Esophagus mucosa (tissue), 1 donor: ENCODE results near the gene FERD3L. TPM values are rescaled to one million over a fixed set of nuclear protein-coding genes. Genes with fewer than 3 reads are reported as not detected.
"Not testable (repeated sequence)": the region's sequence is repeated elsewhere in the genome, so short reads cannot be mapped to it uniquely, and the experiment has no call there.

Experiments used
- ATAC-seq: fragments of 200-7000 bp; cut with Tn5 transposase; one replicate; pipeline ENCODE4 v1.9.1; 2020
- total RNA-seq: library from RNA; stranded (reverse); gene quantifications from one replicate; pipeline ENCODE4 v1.2.4, GENCODE V29; 2023
- donor health status: DM: yes; HTN: yes; CAD: no.

Gene FERD3L
- total RNA-seq: not detected

- no peak for ATAC-seq
These were observed at the start of gene FERD3L for GRCh38 chr7:19144661-19145433. FERD3L (minus strand) TSS chr7:19145421; CDS start chr7:19145362, 59 bp downstream.

GRCh38 chr7:19194417-19194816 is 49.2 kb upstream of the FERD3L start:
- not testable (repeated sequence) for ATAC-seq

- ATAC-seq: no peak
These were observed 36.4 kb upstream of the FERD3L start for GRCh38 chr7:19181634-19182033.

DNA sequence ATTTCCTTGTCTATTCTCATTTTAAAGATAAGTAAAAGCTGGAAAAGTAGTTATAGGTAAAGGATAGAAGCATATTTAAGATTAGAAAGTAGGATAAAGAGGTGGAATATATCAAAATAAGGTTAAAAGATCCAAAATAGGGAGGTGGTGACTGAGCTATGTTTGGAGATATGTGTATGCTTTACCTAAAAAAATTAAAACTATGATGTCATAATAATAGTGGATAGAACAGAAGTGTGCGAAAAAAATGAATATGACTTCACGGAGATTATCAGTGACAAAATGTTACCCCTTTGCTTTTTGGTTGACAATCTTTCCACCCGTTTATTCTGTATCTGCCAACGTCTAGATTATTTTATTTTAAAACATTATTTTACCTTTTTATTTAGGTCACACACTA is 33.4 kb upstream of the FERD3L start:
- no peak for ATAC-seq

DNA sequence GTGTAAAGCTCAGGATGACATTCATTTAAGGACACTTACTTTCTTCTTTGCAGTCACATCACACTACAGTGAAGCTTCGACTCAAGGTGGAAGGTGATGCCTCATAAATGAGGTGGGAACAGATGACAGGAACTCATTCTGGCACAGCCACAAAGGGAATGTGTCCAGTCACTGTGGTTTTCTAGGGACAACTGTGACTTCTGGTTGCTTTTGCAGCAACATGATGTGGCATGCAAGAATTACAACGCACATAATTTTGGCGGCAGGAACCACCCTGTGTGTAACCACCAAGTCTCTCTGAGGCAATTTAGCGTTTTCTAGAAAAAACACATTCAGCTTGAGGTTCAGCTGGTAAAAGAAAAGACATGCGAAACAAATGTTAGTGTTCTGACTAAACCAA is 32.0 kb upstream of the FERD3L start:
- ATAC-seq: no peak

GRCh38 chr7:19175241-19175640 is 30.0 kb upstream of the FERD3L start:
- ATAC-seq: no peak

GRCh38 chr7:19161671-19162070 is 16.4 kb upstream of the FERD3L start:
- ATAC-seq: no peak

DNA sequence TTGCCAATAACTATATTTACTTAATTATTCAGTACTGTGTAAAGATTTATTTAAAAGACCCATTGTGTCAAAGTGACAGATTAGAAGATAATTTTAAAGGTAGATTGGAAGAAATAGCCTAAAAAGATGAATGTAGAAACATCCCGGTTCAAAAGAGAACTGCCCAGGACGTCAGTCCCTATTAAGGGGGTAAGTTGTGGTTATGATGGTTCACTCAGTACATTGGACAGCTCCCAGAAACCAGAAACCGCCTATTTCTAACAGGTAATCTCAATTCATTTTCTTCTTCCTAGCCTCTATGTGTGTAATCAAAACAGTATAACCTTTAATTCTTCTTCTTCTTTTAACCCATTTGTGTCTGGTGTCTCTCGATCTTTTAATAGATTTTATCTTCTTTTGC is 1.5 kb upstream of the FERD3L start:
- no peak for ATAC-seq

- no peak for ATAC-seq
These were observed 354 bp upstream of the FERD3L start for GRCh38 chr7:19145434-19146115.

DNA sequence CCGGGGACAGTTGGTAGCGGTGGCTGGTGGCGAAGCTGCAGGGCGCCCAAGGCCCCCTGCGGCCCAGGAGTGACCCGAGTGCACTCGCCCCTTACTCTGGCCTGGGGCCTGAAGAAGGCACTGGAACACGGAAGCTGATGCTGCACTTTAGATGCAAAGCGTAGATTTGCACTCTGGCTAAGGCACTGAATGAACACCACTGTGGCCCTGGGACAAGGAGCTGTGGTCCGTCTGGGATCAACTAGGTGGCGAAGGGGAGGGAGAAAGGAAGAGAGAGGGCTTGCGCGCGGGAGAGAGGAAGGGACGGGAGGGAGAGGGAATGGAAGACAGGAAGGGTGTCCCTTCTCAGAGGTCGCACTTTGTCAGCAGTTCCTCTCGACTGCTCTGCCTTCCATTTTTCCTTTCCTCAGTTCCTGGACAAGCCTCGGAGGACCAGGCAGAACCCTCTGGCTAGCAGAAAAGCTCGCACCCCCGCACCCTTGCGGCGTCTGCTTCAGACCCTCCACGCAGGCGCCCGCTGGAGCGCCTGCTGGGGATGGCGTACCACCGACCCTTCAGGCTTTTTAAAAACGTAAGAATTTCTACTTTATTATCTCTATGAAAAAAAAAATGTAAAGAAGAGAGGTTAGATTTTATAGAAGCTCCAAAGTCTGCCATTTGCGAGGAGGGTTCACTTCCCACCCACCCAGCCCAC is 1.2 kb downstream of the FERD3L start:
- ATAC-seq: no peak

- no peak for ATAC-seq
These were observed 5.4 kb downstream of the FERD3L start for GRCh38 chr7:19139706-19140327.

- ATAC-seq: no peak
These were observed 11.3 kb downstream of the FERD3L start for GRCh38 chr7:19133886-19134285.

DNA sequence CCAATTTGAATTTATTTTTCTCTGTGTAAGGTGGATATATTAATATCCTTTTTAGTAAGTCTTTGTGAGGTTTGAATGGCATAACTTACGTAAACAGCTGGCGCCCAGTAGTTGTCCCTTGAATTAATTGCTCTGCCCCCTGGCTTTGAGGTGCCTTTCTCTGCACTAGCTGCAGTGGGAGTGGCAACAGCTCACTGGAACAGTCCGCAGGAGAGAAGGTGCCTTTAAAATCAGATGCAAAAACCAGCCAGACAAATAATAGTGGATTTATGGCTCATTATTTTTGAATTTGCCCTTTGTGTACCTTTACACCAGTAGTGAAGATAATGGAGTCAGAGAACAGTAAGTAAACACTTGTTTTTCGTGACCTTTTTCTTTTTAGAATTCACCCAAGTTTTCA is 11.8 kb downstream of the FERD3L start:
- no peak for ATAC-seq

DNA sequence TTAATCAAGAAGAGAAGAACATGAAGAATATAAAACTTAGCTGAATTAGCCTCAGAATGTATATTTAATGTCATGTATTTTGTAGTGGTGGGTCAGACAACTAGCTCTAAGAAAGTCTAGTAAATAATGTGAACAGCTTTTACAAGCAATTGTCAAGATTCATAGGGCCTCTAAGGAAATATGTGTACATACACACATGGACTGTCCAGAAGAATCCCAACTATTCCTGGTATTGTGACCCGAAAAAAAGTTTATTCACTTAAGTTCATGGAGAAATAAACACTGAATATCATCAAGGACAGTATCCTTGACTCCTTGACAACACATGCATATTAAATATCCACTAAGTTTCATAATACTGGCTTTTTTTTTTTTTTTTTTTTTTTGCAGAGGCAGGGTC is 16.4 kb downstream of the FERD3L start:
- ATAC-seq: no peak

GRCh38 chr7:19121977-19122588 is 23.1 kb downstream of the FERD3L start:
- ATAC-seq: no peak

DNA sequence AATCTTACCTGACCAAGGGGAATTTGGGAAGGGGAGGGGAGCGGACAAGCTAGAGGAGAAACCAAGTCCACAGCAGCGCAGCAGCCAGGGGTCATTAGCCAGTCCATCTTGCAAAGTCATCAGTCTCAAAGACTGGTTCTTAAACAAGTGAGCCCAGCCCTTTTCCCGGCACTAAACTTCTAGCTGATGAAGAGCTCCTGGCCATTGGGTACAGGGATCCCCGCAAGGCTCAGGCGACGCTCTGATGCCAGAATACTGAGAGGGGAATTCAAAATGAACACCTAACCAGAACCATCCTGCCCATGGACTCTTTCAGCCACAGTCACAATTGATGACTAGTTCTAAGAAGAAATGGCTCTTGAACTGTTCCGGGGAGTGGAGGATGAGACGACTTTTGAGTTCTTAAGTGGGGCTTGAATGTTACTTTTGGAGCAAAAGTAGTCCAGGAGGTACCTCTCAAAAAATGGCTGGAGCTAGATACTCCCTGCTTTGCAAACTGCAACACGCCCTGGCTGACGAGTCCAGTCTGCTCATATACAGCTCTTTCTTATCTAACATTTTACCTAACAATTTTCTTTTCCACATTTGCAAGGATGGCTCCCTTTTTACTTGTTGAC is 25.2 kb downstream of the FERD3L start:
- ATAC-seq: no peak

DNA sequence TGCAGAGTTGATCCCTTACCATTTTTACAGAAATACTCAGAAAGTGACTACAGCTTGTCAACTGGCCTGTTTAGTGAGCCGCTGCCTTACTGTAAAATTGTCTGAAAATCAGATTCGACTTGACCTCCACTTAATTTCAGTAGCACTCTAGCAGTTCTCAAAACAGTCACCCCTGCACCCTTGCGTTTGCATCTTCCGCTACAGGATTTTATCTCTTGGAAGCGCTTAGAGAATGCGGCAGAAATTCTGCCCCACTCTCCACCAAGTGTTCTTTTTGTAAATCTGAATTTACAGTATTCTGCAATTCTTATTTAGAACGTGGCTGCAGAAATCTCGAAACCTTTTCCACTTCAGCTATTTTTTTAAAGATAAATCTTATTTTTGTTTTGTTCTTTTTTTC is 25.8 kb downstream of the FERD3L start:
- no peak for ATAC-seq

DNA sequence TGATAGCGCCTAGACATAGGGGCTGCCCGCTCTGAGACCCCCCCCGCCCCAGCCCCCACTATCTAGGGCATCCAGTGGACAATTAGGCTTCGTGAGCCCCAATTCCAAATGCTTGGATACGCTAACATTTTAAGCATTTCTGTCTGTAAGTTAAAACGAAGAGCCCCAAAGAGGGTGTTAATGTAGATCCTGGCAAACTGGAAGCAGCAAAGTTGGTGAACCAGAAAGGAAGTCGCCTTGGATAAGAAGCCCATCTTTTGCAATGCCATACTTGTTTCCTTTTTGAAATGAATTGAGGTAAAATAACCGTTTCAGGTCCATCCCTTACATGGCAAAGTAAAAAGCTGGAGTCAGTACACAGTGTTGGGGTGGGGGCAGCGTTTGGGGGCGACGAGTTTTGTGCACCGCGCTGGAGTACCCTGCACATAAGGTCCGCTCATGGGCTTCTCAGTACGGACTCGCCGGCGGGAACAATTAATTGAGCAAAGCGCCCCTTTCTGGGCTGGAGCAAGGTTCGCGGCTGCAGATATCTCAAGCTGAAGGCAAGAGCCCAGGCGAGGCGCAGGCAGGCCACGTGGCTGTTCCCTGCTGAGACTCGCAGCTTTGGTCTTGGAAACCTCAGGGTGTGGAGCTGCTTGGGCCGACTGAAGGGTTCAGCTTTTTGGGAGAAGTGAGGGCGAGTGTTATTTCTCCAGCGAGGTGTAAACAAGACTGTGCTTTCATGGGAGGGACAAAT is 26.4 kb downstream of the FERD3L start:
- no peak for ATAC-seq

DNA sequence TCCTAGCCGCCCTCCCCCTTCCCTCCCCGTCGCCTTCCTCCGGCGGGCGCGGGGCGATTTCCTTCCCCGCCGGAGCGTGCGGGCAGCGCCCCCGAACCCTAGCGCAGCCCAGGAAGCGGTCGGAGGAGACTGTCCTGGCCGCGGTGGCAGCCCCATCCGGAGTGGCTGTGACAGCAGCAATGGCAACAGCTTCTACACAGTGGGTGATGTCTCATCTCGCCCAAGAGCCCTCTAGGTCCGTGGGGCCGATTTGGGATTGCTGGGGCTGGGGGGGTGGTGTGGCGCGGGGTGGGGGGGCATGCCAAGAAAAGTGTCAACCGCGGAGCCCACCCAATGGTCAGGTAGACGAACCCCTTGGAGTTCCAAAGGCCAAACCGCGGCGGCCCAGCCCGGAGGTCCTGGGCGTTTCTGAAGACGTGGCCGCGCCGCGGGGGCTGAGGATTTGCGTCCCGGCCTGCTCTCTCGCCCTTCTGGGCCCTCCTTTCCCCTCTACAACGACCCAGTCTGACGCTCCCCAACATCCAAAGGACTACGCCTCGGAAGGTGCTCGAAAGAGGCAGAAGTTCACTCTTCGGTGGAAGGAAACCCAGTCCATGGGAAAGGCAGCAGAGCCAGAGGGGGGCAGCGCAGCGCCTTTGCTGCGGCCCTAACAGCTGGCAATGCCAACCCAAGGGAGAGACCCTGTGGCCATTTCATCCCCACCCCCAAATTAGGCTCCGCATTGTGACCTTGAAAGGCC is 27.2 kb downstream of the FERD3L start:
- ATAC-seq: peak; percentile 28

- peak; percentile 52 for ATAC-seq
These were observed 27.9 kb downstream of the FERD3L start, which contains the start of gene TWIST1 for GRCh38 chr7:19117091-19117869. TWIST1 (minus strand) TSS chr7:19117636; CDS start chr7:19117321, 315 bp downstream.
